A673 (cell line): ENCODE measurements around the gene RBBP9.

Source experiments
- CTCF ChIP-seq: fragments of 300-800, 200-600 bp; sonication (generic); conservative IDR thresholded peaks from 2 replicates; pipeline ENCODE4 v1.5.1; 2017; ENCODE audit warnings: low read depth, mild to moderate bottlenecking, antibody characterized with exemption, low read length, moderate library complexity, mixed read lengths
- EZH2 ChIP-seq: fragments of 200-600 bp; sonication (generic); IDR thresholded peaks from 2 replicates; pipeline ENCODE4 v1.6.1; 2017; ENCODE audit warnings: borderline replicate concordance, low read depth, mild to moderate bottlenecking, mixed read lengths, antibody characterized with exemption, low read length; ENCODE audit not compliant: poor library complexity, severe bottlenecking

- no peak for TF ChIP-seq CTCF
- TF ChIP-seq EZH2 = no peak
These were observed 7.5 kb upstream of the RBBP9 start for GRCh38 chr20:18504479-18505060.
